IPS-20b (cell line): ENCODE results near the gene DAPK1.
A peak's percentile ranks its signal among the peaks of the same experiment; 100 is the strongest.

Experiments
- H3K27ac ChIP-seq: one replicate; pipeline ENCODE4 v1.5.1; 2013; ENCODE audit warnings: low read length
- H3K27me3 ChIP-seq: 2 replicates; pipeline ENCODE4 v1.6.1; 2013; ENCODE audit warnings: mild to moderate bottlenecking, low read length, inconsistent platforms; ENCODE audit not compliant: insufficient read depth
- H3K36me3 ChIP-seq: 2 replicates; pipeline ENCODE4 v1.6.1; 2013; ENCODE audit warnings: low read depth, mild to moderate bottlenecking, inconsistent platforms, low read length, moderate library complexity; ENCODE audit not compliant: insufficient read depth
- H3K4me1 ChIP-seq: 2 replicates; pipeline ENCODE4 v1.6.1; 2013; ENCODE audit warnings: mild to moderate bottlenecking, control low read depth, inconsistent platforms, low read length, moderate library complexity; ENCODE audit not compliant: insufficient read depth
- H3K4me3 ChIP-seq: 2 replicates; pipeline ENCODE4 v1.5.1; 2013; ENCODE audit warnings: mild to moderate bottlenecking, low read length, inconsistent platforms
- H3K9ac ChIP-seq: 2 replicates; pipeline ENCODE4 v1.6.1; 2013; ENCODE audit warnings: low read depth, mild to moderate bottlenecking, inconsistent platforms, low read length, moderate library complexity
- H3K9me3 ChIP-seq: 2 replicates; pipeline ENCODE4 v1.6.1; 2013; ENCODE audit warnings: mild to moderate bottlenecking, low read depth, low read length, inconsistent platforms; ENCODE audit not compliant: insufficient read depth

The DAPK1 gene

GRCh38 chr9:87497604-87498045 lies at the start of gene DAPK1:
DAPK1 (plus strand) TSS chr9:87497867; CDS start chr9:87499078, 1,211 bp downstream.
- peak within 1 kb of the TSS; percentile 90 for H3K4me3 ChIP-seq
- H3K9me3 ChIP-seq, result no peaks in the 10 kb centered on the region
- peak within 1 kb of the TSS; percentile 90 for H3K9ac ChIP-seq
- H3K27ac ChIP-seq, result peak within 1 kb of the TSS; percentile 94
- H3K27me3 ChIP-seq, result peaks cover 6% of the 10 kb centered on the region; the same call in 1 of the 2 replicates
- H3K36me3 ChIP-seq, result peaks cover 31% of the 10 kb centered on the region
- H3K4me1 ChIP-seq, result peaks cover 16% of the 10 kb centered on the region; the same call in 1 of the 2 replicates

- Histone ChIP-seq H3K27me3 (no peaks in the 10 kb centered on the region), H3K36me3 (0 out of 2 replicates have a peak, but pooled peaks cover 6% of the 10 kb centered on the region), H3K4me3 (no peak overlapping the region), H3K27ac (no peak overlapping the region), H3K9me3 (peaks cover 20% of the 10 kb centered on the region), H3K4me1 (no peaks in the 10 kb centered on the region), H3K9ac (no peak overlapping the region)
Observed at GRCh38 chr9:87451149-87451548, 46.5 kb upstream of the DAPK1 start.

GRCh38 chr9:87455407-87455806 lies 42.3 kb upstream of the DAPK1 start:
- Histone ChIP-seq H3K27ac (no peak overlapping the region), H3K4me1 (no peaks in the 10 kb centered on the region), H3K4me3 (no peak overlapping the region), H3K27me3 (no peaks in the 10 kb centered on the region), H3K9ac (no peak overlapping the region), H3K9me3 (peaks cover 25% of the 10 kb centered on the region), H3K36me3 (0 out of 2 replicates have a peak, but pooled peaks cover 6% of the 10 kb centered on the region)

GRCh38 chr9:87461256-87461655 lies 36.4 kb upstream of the DAPK1 start:
- H3K4me1 ChIP-seq, result no peaks in the 10 kb centered on the region; the same call in 1 of the 2 replicates
- H3K27ac ChIP-seq, result no peak overlapping the region
- no peaks in the 10 kb centered on the region for H3K27me3 ChIP-seq
- no peak overlapping the region for H3K4me3 ChIP-seq
- H3K36me3 ChIP-seq, result no peaks in the 10 kb centered on the region
- peaks cover 4% of the 10 kb centered on the region; the same call in 1 of the 2 replicates for H3K9me3 ChIP-seq
- H3K9ac ChIP-seq, result no peak overlapping the region

GRCh38 chr9:87464110-87464991 lies 33.3 kb upstream of the DAPK1 start:
- H3K36me3 ChIP-seq, result no peaks in the 10 kb centered on the region
- H3K9ac ChIP-seq, result no peak overlapping the region
- no peaks in the 10 kb centered on the region; the same call in 1 of the 2 replicates for H3K4me1 ChIP-seq
- H3K9me3 ChIP-seq, result no peaks in the 10 kb centered on the region
- no peaks in the 10 kb centered on the region for H3K27me3 ChIP-seq
- H3K4me3 ChIP-seq, result no peak overlapping the region
- no peak overlapping the region for H3K27ac ChIP-seq

GRCh38 chr9:87464992-87465378 lies 32.7 kb upstream of the DAPK1 start:
- no peaks in the 10 kb centered on the region; the same call in 1 of the 2 replicates for H3K4me1 ChIP-seq
- H3K36me3 ChIP-seq, result no peaks in the 10 kb centered on the region
- no peaks in the 10 kb centered on the region for H3K9me3 ChIP-seq
- H3K27ac ChIP-seq, result no peak overlapping the region
- no peaks in the 10 kb centered on the region for H3K27me3 ChIP-seq
- no peak overlapping the region for H3K4me3 ChIP-seq
- no peak overlapping the region for H3K9ac ChIP-seq

- no peaks in the 10 kb centered on the region for H3K9me3 ChIP-seq
- H3K4me3 ChIP-seq, result no peak overlapping the region
- H3K36me3 ChIP-seq, result no peaks in the 10 kb centered on the region
Observed at GRCh38 chr9:87465816-87466215, 31.9 kb upstream of the DAPK1 start.

GRCh38 chr9:87467187-87467586 lies 30.5 kb upstream of the DAPK1 start:
- no peaks in the 10 kb centered on the region; the same call in 1 of the 2 replicates for H3K4me1 ChIP-seq
- no peaks in the 10 kb centered on the region for H3K36me3 ChIP-seq
- no peak overlapping the region for H3K9ac ChIP-seq
- H3K27me3 ChIP-seq, result no peaks in the 10 kb centered on the region
- no peak overlapping the region for H3K4me3 ChIP-seq
- no peak overlapping the region for H3K27ac ChIP-seq
- no peaks in the 10 kb centered on the region for H3K9me3 ChIP-seq

More at GRCh38 chr9:87465816-87466215, 31.9 kb upstream of the DAPK1 start:
- Histone ChIP-seq H3K4me1 (no peaks in the 10 kb centered on the region; the same call in 1 of the 2 replicates), H3K9ac (no peak overlapping the region), H3K27ac (no peak overlapping the region), H3K27me3 (no peaks in the 10 kb centered on the region)

- H3K9ac ChIP-seq, result no peak overlapping the region
- no peaks in the 10 kb centered on the region for H3K27me3 ChIP-seq
- H3K4me1 ChIP-seq, result no peaks in the 10 kb centered on the region; the same call in 1 of the 2 replicates
- H3K27ac ChIP-seq, result no peak overlapping the region
- H3K9me3 ChIP-seq, result no peaks in the 10 kb centered on the region
- H3K4me3 ChIP-seq, result no peak overlapping the region
- H3K36me3 ChIP-seq, result no peaks in the 10 kb centered on the region
Observed at GRCh38 chr9:87469793-87470465, 27.7 kb upstream of the DAPK1 start.

GRCh38 chr9:87471746-87472145 lies 25.9 kb upstream of the DAPK1 start:
- Histone ChIP-seq H3K4me1 (no peaks in the 10 kb centered on the region), H3K27ac (no peak overlapping the region), H3K9me3 (no peaks in the 10 kb centered on the region), H3K4me3 (no peak overlapping the region), H3K27me3 (no peaks in the 10 kb centered on the region), H3K36me3 (no peaks in the 10 kb centered on the region), H3K9ac (no peak overlapping the region)

GRCh38 chr9:87475463-87475862 lies 22.2 kb upstream of the DAPK1 start:
- Histone ChIP-seq H3K9ac (no peak overlapping the region), H3K4me3 (no peak overlapping the region), H3K27ac (no peak overlapping the region), H3K4me1 (no peaks in the 10 kb centered on the region), H3K36me3 (no peaks in the 10 kb centered on the region), H3K9me3 (no peaks in the 10 kb centered on the region), H3K27me3 (no peaks in the 10 kb centered on the region)
